CD4-positive, alpha-beta T cell (primary cell): ENCODE measurements around the gene RAD21L1. TPM values are rescaled to one million over a fixed set of nuclear protein-coding genes. Genes with fewer than 3 reads are reported as not detected.
A peak's percentile ranks its signal among the peaks of the same experiment; 100 is the strongest.

Experiments used
- ATAC-seq: fragments of 200-7000 bp; cut with Tn5 transposase; one replicate; pipeline ENCODE4 v1.10.0; 2022; ENCODE audit warnings: mild to moderate bottlenecking; ENCODE audit not compliant: poor library complexity
- CTCF ChIA-PET: fragments of 350-600 bp; sonication (Branson Sonifier 250); formaldehyde crosslinking; loops from one replicate; lab custom pipeline; 2021; ENCODE audit warnings: antibody characterized with exemption, inconsistent platforms; lab: Charles Lee
- POLR2A ChIA-PET: fragments of 350-600 bp; sonication (Branson Sonifier 250); formaldehyde crosslinking; loops from one replicate; lab custom pipeline; 2021; ENCODE audit warnings: antibody characterized with exemption, inconsistent platforms; lab: Charles Lee
- DNase-seq, 14 experiments: peaks; one replicate each; pipeline ENCODE4 v3.0.0-alpha.2; 2013 to 2020; ENCODE audit warnings: mixed read lengths in 2 of 14
- H3K27ac ChIP-seq, 2 donors: one replicate each; pipeline versions ENCODE4 v1.5.1 to v1.7.0; 2013; ENCODE audit warnings: low read length in 2 of 2, low read depth in 1 of 2, mild to moderate bottlenecking in 1 of 2
- H3K27me3 ChIP-seq, 2 experiments: 1 replicate in 1 of 2; 2 replicates in 1 of 2; pipeline versions ENCODE4 v1.6.1 to v1.7.0; 2013; ENCODE audit warnings: low read length in 2 of 2, control low read depth in 1 of 2, mild to moderate bottlenecking in 1 of 2, moderate library complexity in 1 of 2; ENCODE audit not compliant: insufficient read depth in 2 of 2, control insufficient read depth in 1 of 2
- H3K36me3 ChIP-seq: one replicate; pipeline ENCODE4 v1.6.1; 2013; ENCODE audit warnings: low read length, control low read depth; ENCODE audit not compliant: insufficient read depth
- H3K4me1 ChIP-seq: one replicate; pipeline ENCODE4 v1.6.1; 2013; ENCODE audit warnings: low read length, control low read depth; ENCODE audit not compliant: insufficient read depth
- H3K4me3 ChIP-seq: one replicate; pipeline ENCODE4 v1.5.1; 2013; ENCODE audit warnings: mild to moderate bottlenecking, low read length, moderate library complexity
- H3K9me3 ChIP-seq, 2 experiments: 1 replicate in 1 of 2; 2 replicates in 1 of 2; pipeline versions ENCODE4 v1.6.1 to v1.7.0; 2013; ENCODE audit warnings: low read length in 2 of 2, mild to moderate bottlenecking in 2 of 2, control low read depth in 1 of 2, moderate library complexity in 1 of 2; ENCODE audit not compliant: control insufficient read depth in 1 of 2, insufficient read depth in 1 of 2
- H3K27ac Mint-ChIP-seq: one replicate; pipeline ENCODE4 v1.8.0; 2020; ENCODE audit warnings: mixed read lengths
- H3K27me3 Mint-ChIP-seq: one replicate; pipeline ENCODE4 v1.8.0; 2021; ENCODE audit warnings: mixed read lengths
- H3K36me3 Mint-ChIP-seq: one replicate; pipeline ENCODE4 v1.8.0; 2021; ENCODE audit warnings: low read depth, mixed read lengths
- H3K4me1 Mint-ChIP-seq: one replicate; pipeline ENCODE4 v1.8.0; 2021; ENCODE audit warnings: low read depth, mixed read lengths
- H3K4me3 Mint-ChIP-seq: one replicate; pipeline ENCODE4 v1.8.0; 2020; ENCODE audit warnings: mild to moderate bottlenecking, mixed read lengths
- H3K9me3 Mint-ChIP-seq: one replicate; pipeline ENCODE4 v1.8.0; 2020; ENCODE audit warnings: mixed read lengths
- intact Hi-C, 2 experiments: fragments of 100-400 bp; cut with DNase I in 1 of 2; cut with micrococcal nuclease in 1 of 2; formaldehyde crosslinking; loops; one replicate each; pipeline versions ENCODE4 v1.15.1 to v1.9.0; 2023 to 2025; cut with DNase I, micrococcal nuclease
- total RNA-seq, 174 experiments: library from RNA in 2 of 174; stranded (reverse) in 2 of 174; gene quantifications; one replicate each; pipeline ENCODE4 v1.2.3 and lab custom pipeline; 2021 to 2026
- TF ChIP-seq, protein P1 (sequence below): fragments of 200-600 bp; IDR thresholded peaks from one replicate; pipeline ENCODE4 v1.8.0; 2022; ENCODE audit warnings: antibody characterized with exemption, mild to moderate bottlenecking

Gene RAD21L1
- total RNA-seq, 2 experiments from 2014 or later: 0.58 TPM; not detected in 1

GRCh38 chr20:1281279-1282057, 55.6 kb downstream of the RAD21L1 start:
- Histone ChIP-seq H3K4me1 (peaks cover 25% of the 10 kb centered on the region), H3K4me3 (no peak overlapping the region), H3K36me3 (no peaks in the 10 kb centered on the region), H3K27ac (no peak overlapping the region), H3K9me3 (no peaks in the 10 kb centered on the region), H3K27me3 (no peaks in the 10 kb centered on the region)
- TF ChIP-seq, protein P1, sequence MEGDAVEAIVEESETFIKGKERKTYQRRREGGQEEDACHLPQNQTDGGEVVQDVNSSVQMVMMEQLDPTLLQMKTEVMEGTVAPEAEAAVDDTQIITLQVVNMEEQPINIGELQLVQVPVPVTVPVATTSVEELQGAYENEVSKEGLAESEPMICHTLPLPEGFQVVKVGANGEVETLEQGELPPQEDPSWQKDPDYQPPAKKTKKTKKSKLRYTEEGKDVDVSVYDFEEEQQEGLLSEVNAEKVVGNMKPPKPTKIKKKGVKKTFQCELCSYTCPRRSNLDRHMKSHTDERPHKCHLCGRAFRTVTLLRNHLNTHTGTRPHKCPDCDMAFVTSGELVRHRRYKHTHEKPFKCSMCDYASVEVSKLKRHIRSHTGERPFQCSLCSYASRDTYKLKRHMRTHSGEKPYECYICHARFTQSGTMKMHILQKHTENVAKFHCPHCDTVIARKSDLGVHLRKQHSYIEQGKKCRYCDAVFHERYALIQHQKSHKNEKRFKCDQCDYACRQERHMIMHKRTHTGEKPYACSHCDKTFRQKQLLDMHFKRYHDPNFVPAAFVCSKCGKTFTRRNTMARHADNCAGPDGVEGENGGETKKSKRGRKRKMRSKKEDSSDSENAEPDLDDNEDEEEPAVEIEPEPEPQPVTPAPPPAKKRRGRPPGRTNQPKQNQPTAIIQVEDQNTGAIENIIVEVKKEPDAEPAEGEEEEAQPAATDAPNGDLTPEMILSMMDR: no peak
- CTCF ChIA-PET: interaction anchor here (0.7 to 1.3 kb wide), 4 partner anchors 12 to 156 kb away, joined by 3 read pairs; no protein-coding TSS in a partner anchor
- no peaks in the 10 kb centered on the region for H3K9me3 Mint-ChIP-seq
- peak overlapping the region; percentile 70 for H3K27ac Mint-ChIP-seq
- peak in 1 of 14 experiments; percentile 27 for DNase-seq
- H3K36me3 Mint-ChIP-seq: peaks cover 15% of the 10 kb centered on the region
- no peak overlapping the region for H3K4me3 Mint-ChIP-seq
- no peaks in the 10 kb centered on the region for H3K27me3 Mint-ChIP-seq
- peaks cover 57% of the 10 kb centered on the region for H3K4me1 Mint-ChIP-seq
- intact Hi-C loops: no loop called here
- POLR2A ChIA-PET: interaction anchor here (0.6 to 1.6 kb wide), 5 partner anchors 9 to 130 kb away, joined by 3 to 4 read pairs (median 4); no protein-coding TSS in a partner anchor
- no peak for ATAC-seq

- no peaks in the 10 kb centered on the region for H3K27me3 ChIP-seq
- POLR2A ChIA-PET: interaction anchor here (1.1 kb wide), 1 partner anchor 11 kb away, joined by 3 read pairs; no protein-coding TSS in a partner anchor
- intact Hi-C loops: no loop called here
- TF ChIP-seq, protein P1: no peak
- H3K4me1 ChIP-seq: peaks cover 39% of the 10 kb centered on the region
- DNase-seq: no peak
- Mint-ChIP-seq H3K27ac (peak overlapping the region; percentile 24), H3K27me3 (no peaks in the 10 kb centered on the region), H3K36me3 (peaks cover 15% of the 10 kb centered on the region), H3K4me3 (no peak overlapping the region), H3K9me3 (no peaks in the 10 kb centered on the region), H3K4me1 (peaks cover 69% of the 10 kb centered on the region)
- H3K27ac ChIP-seq: no peak overlapping the region
- ATAC-seq: no peak
- CTCF ChIA-PET: interaction anchor here (1.1 kb wide), 1 partner anchor 11 kb away, joined by 3 read pairs; no protein-coding TSS in a partner anchor
- no peaks in the 10 kb centered on the region for H3K9me3 ChIP-seq
- no peak overlapping the region for H3K4me3 ChIP-seq
- H3K36me3 ChIP-seq: no peaks in the 10 kb centered on the region
Measured at GRCh38 chr20:1282966-1283365, 57.1 kb downstream of the RAD21L1 start.

GRCh38 chr20:1283522-1284510, 58.0 kb downstream of the RAD21L1 start:
- Mint-ChIP-seq H3K27me3 (no peaks in the 10 kb centered on the region), H3K4me1 (peaks cover 74% of the 10 kb centered on the region), H3K9me3 (no peaks in the 10 kb centered on the region), H3K27ac (peak overlapping the region; percentile 24), H3K36me3 (peaks cover 15% of the 10 kb centered on the region), H3K4me3 (no peak overlapping the region)
- TF ChIP-seq, protein P1: no peak
- intact Hi-C loops: loop anchor here in 1 of 2 experiments (2.0 kb wide), 1 partner anchor 17 kb away; the partner anchor contains the start of gene SNPH
- H3K9me3 ChIP-seq: no peaks in the 10 kb centered on the region
- peak in 2 of 14 experiments; percentile 12 to 16 for DNase-seq
- no peaks in the 10 kb centered on the region for H3K36me3 ChIP-seq
- H3K4me1 ChIP-seq: peaks cover 39% of the 10 kb centered on the region
- ChIA-PET CTCF (interaction anchor here (0.6 kb wide), 1 partner anchor 17 kb away, joined by 4 read pairs; no protein-coding TSS in a partner anchor), POLR2A (interaction anchor here (0.6 to 1.2 kb wide), 4 partner anchors 11 to 17 kb away, joined by 3 read pairs; no protein-coding TSS in a partner anchor)
- no peak overlapping the region for H3K27ac ChIP-seq
- no peak for ATAC-seq
- H3K27me3 ChIP-seq: no peaks in the 10 kb centered on the region
- H3K4me3 ChIP-seq: no peak overlapping the region
